Loucy (cell line): Measurements from ENCODE around the gene TBL1XR1.

Source experiments
- H2AFZ ChIP-seq: fragments of 200-600 bp; sonication (generic); 2 replicates; pipeline ENCODE4 v1.6.0; 2016; ENCODE audit warnings: antibody characterized with exemption, mild to moderate bottlenecking, low read length, moderate library complexity
- H3F3A ChIP-seq: fragments of 200-600 bp; 2 replicates; pipeline ENCODE4 v1.6.0; 2016; ENCODE audit warnings: antibody characterized with exemption, low read depth, mild to moderate bottlenecking
- H3K27me3 ChIP-seq: fragments of 200-600 bp; sonication (generic); 2 replicates; pipeline ENCODE4 v1.6.1; 2014; ENCODE audit warnings: low read length, mild to moderate bottlenecking; ENCODE audit not compliant: insufficient read depth, poor library complexity, severe bottlenecking
- H3K36me3 ChIP-seq: fragments of 200-600 bp; sonication (generic); 2 replicates; pipeline ENCODE4 v1.6.1; 2016; ENCODE audit warnings: low read length; ENCODE audit not compliant: insufficient read depth
- H3K4me1 ChIP-seq: fragments of 200-600 bp; sonication (generic); 2 replicates; pipeline ENCODE4 v1.5.1; 2014; ENCODE audit warnings: low read length, mild to moderate bottlenecking; ENCODE audit not compliant: insufficient read depth, poor library complexity, severe bottlenecking
- H3K4me2 ChIP-seq: fragments of 200-600 bp; sonication (generic); 2 replicates; pipeline ENCODE4 v1.6.0; 2014; ENCODE audit warnings: antibody characterized with exemption, low read length, low read depth, mild to moderate bottlenecking; ENCODE audit not compliant: poor library complexity, severe bottlenecking
- H3K4me3 ChIP-seq: fragments of 200-600 bp; sonication (generic); 2 replicates; pipeline ENCODE4 v1.5.1; 2014; ENCODE audit warnings: low read length, mild to moderate bottlenecking, mixed read lengths; ENCODE audit not compliant: poor library complexity, severe bottlenecking
- H3K79me2 ChIP-seq: fragments of 200-600 bp; sonication (generic); 2 replicates; pipeline ENCODE4 v1.6.1; 2014; ENCODE audit warnings: low read length; ENCODE audit not compliant: insufficient read depth
- H3K9ac ChIP-seq: fragments of 200-600 bp; sonication (generic); 2 replicates; pipeline ENCODE4 v1.6.0; 2014; ENCODE audit warnings: mild to moderate bottlenecking, low read depth, low read length, moderate library complexity; ENCODE audit not compliant: poor library complexity, severe bottlenecking
- H3K9me2 ChIP-seq: fragments of 200-600 bp; sonication (generic); replicated peaks from 2 replicates; pipeline ENCODE4 v1.6.1; 2016; ENCODE audit warnings: low read depth, low read length, mixed read lengths
- H3K9me3 ChIP-seq: fragments of 200-600 bp; sonication (generic); 2 replicates; pipeline ENCODE4 v1.6.1; 2014; ENCODE audit warnings: mild to moderate bottlenecking, antibody characterized with exemption, low read length, low read depth; ENCODE audit not compliant: insufficient read depth
- H4K20me1 ChIP-seq: fragments of 200-600 bp; sonication (generic); 2 replicates; pipeline ENCODE4 v1.6.0; 2014; ENCODE audit warnings: antibody characterized with exemption, low read length, mild to moderate bottlenecking; ENCODE audit not compliant: insufficient read depth, poor library complexity, severe bottlenecking
- CTCF ChIP-seq: fragments of 200-600 bp; sonication (generic); conservative IDR thresholded peaks from 2 replicates; pipeline ENCODE4 v1.5.1; 2014; ENCODE audit warnings: mild to moderate bottlenecking, antibody characterized with exemption, low read length
- EZH2phosphoT487 ChIP-seq: fragments of 200-600 bp; IDR thresholded peaks from 2 replicates; pipeline ENCODE4 v1.6.1; 2018; ENCODE audit warnings: antibody characterized with exemption, mild to moderate bottlenecking, moderate library complexity, borderline replicate concordance

TBL1XR1 gene

GRCh38 chr3:177238686-177239216 lies 41.5 kb upstream of the TBL1XR1 start:
- no peak overlapping the region for H2AFZ ChIP-seq
- H3K4me1 ChIP-seq, result peaks cover 8% of the 10 kb centered on the region
- H3K9ac ChIP-seq, result no peak overlapping the region
- H3K9me2 ChIP-seq, result no peaks in the 10 kb centered on the region
- peak overlapping the region; percentile 22 for H3K4me2 ChIP-seq
- H4K20me1 ChIP-seq, result no peaks in the 10 kb centered on the region
- TF ChIP-seq CTCF, result no peak
- TF ChIP-seq EZH2phosphoT487, result no peak
- H3K79me2 ChIP-seq, result no peaks in the 10 kb centered on the region
- 0 out of 2 replicates have a peak, but pooled peaks cover 7% of the 10 kb centered on the region for H3F3A ChIP-seq
- no peaks in the 10 kb centered on the region for H3K9me3 ChIP-seq
- H3K27me3 ChIP-seq, result no peaks in the 10 kb centered on the region
- H3K36me3 ChIP-seq, result no peaks in the 10 kb centered on the region
- H3K4me3 ChIP-seq, result no peak overlapping the region

- H3K9ac ChIP-seq, result no peak overlapping the region
- no peaks in the 10 kb centered on the region for H3K9me3 ChIP-seq
- no peaks in the 10 kb centered on the region for H4K20me1 ChIP-seq
- no peaks in the 10 kb centered on the region for H3K36me3 ChIP-seq
- no peak overlapping the region for H3K4me3 ChIP-seq
- no peak overlapping the region for H2AFZ ChIP-seq
- 0 out of 2 replicates have a peak, but pooled peaks cover 4% of the 10 kb centered on the region for H3F3A ChIP-seq
- H3K9me2 ChIP-seq, result no peaks in the 10 kb centered on the region
- no peak overlapping the region for H3K4me2 ChIP-seq
- peaks cover 8% of the 10 kb centered on the region for H3K4me1 ChIP-seq
- no peaks in the 10 kb centered on the region for H3K79me2 ChIP-seq
- H3K27me3 ChIP-seq, result no peaks in the 10 kb centered on the region
- TF ChIP-seq CTCF (no peak), EZH2phosphoT487 (no peak)
These were observed 39.9 kb upstream of the TBL1XR1 start for GRCh38 chr3:177237206-177237605.

GRCh38 chr3:177236704-177237103 lies 39.4 kb upstream of the TBL1XR1 start:
- TF ChIP-seq CTCF (no peak), EZH2phosphoT487 (no peak)
- no peaks in the 10 kb centered on the region for H3K9me3 ChIP-seq
- no peaks in the 10 kb centered on the region for H3K9me2 ChIP-seq
- H3F3A ChIP-seq, result 0 out of 2 replicates have a peak, but pooled peaks cover 4% of the 10 kb centered on the region
- peaks cover 8% of the 10 kb centered on the region for H3K4me1 ChIP-seq
- H3K4me2 ChIP-seq, result no peak overlapping the region
- H4K20me1 ChIP-seq, result no peaks in the 10 kb centered on the region
- H3K79me2 ChIP-seq, result no peaks in the 10 kb centered on the region
- no peaks in the 10 kb centered on the region for H3K36me3 ChIP-seq
- no peaks in the 10 kb centered on the region for H3K27me3 ChIP-seq
- H3K4me3 ChIP-seq, result no peak overlapping the region
- H2AFZ ChIP-seq, result no peak overlapping the region
- H3K9ac ChIP-seq, result no peak overlapping the region
